AG04449 (cell line): ENCODE results near the gene SEL1L.

Experiments used
- CTCF ChIA-PET: fragments of 350-600 bp; formaldehyde crosslinking; extraction: SDS; loops from one replicate; lab custom pipeline; 2021; ENCODE audit warnings: antibody characterized with exemption; lab: Yijun Ruan, JAX
- POLR2A ChIA-PET: fragments of 400-600, 350-600 bp; formaldehyde crosslinking; extraction: SDS; loops from one replicate; lab custom pipeline; 2020; ENCODE audit warnings: antibody characterized with exemption, inconsistent platforms; lab: Yijun Ruan, JAX
- DNase-seq: peaks from one replicate; pipeline ENCODE4 v3.0.0-alpha.2; 2010; ENCODE audit warnings: low read depth, low spot score
- H3K4me3 ChIP-seq: 2 replicates; pipeline ENCODE4 v1.5.1; 2011; ENCODE audit warnings: low read depth, mild to moderate bottlenecking, control low read depth, low read length
- CTCF ChIP-seq: IDR thresholded peaks from one replicate; pipeline ENCODE4 v1.5.1; 2011; ENCODE audit warnings: mild to moderate bottlenecking, moderate library complexity, low read length, control low read depth, inconsistent platforms; ENCODE audit not compliant: insufficient read depth; ENCODE audit errors: missing control alignments

Gene SEL1L

GRCh38 chr14:81455390-81455789, 78.3 kb downstream of the SEL1L start:
- ChIA-PET CTCF (interaction anchor here (0.7 to 12.7 kb wide), 4 partner anchors 10 to 459 kb away, joined by 3 to 274 read pairs (median 26); no protein-coding TSS in a partner anchor), POLR2A (interaction anchor here (0.9 kb wide), 1 partner anchor 234 kb away, joined by 3 read pairs; no protein-coding TSS in a partner anchor)
- no peak for TF ChIP-seq CTCF
- no peak for DNase-seq
- H3K4me3 ChIP-seq: no peak overlapping the region

- CTCF ChIA-PET: interaction anchor here (0.8 to 12.7 kb wide), 5 partner anchors 10 to 183 kb away, joined by 3 to 274 read pairs (median 7); no protein-coding TSS in a partner anchor
- DNase-seq: no peak
- no peak for TF ChIP-seq CTCF
- H3K4me3 ChIP-seq: no peak overlapping the region
- POLR2A ChIA-PET: interaction anchor here (0.9 kb wide), 1 partner anchor 234 kb away, joined by 3 read pairs; no protein-coding TSS in a partner anchor
Observed at GRCh38 chr14:81454572-81455218, 79.0 kb downstream of the SEL1L start.

- H3K4me3 ChIP-seq: no peak overlapping the region
- ChIA-PET CTCF (interaction anchor here (0.7 to 12.7 kb wide), 16 partner anchors 9 to 457 kb away, joined by 3 to 274 read pairs (median 6); no protein-coding TSS in a partner anchor), POLR2A (no interaction called here)
- peak; percentile 74 for TF ChIP-seq CTCF
- no peak for DNase-seq
Observed at GRCh38 chr14:81453166-81453766, 80.4 kb downstream of the SEL1L start.

- no peak for DNase-seq
- no peak overlapping the region for H3K4me3 ChIP-seq
- ChIA-PET POLR2A (interaction anchor here (0.7 kb wide), 1 partner anchor 232 kb away, joined by 6 read pairs; the partner anchor contains the start of gene GTF2A1), CTCF (interaction anchor here (0.7 to 12.7 kb wide), 15 partner anchors 8 to 456 kb away, joined by 3 to 274 read pairs (median 5); no protein-coding TSS in a partner anchor)
- TF ChIP-seq CTCF: no peak
Observed at GRCh38 chr14:81452341-81453133, 81.1 kb downstream of the SEL1L start.

- TF ChIP-seq CTCF: no peak
- no peak for DNase-seq
- no peak overlapping the region for H3K4me3 ChIP-seq
- CTCF ChIA-PET: interaction anchor here (1.0 to 12.7 kb wide), 2 partner anchors 14 to 180 kb away, joined by 3 to 274 read pairs; no protein-coding TSS in a partner anchor
- POLR2A ChIA-PET: no interaction called here
Observed at GRCh38 chr14:81450976-81451375, 82.7 kb downstream of the SEL1L start.
